Ectodermal cell (in vitro differentiated cells): Measurements from ENCODE around the gene TMEM255B.

Experiments used
- H3K27ac ChIP-seq: 2 replicates; pipeline ENCODE4 v1.7.0; 2013; ENCODE audit warnings: mild to moderate bottlenecking, low read depth, low read length; ENCODE audit not compliant: insufficient read depth, poor library complexity, severe bottlenecking
- H3K27me3 ChIP-seq: 2 replicates; pipeline ENCODE4 v1.7.0; 2013; ENCODE audit warnings: mild to moderate bottlenecking, low read length; ENCODE audit not compliant: insufficient read depth, control insufficient read depth, poor library complexity, severe bottlenecking
- H3K36me3 ChIP-seq: one replicate; pipeline ENCODE4 v1.7.0; 2013; ENCODE audit warnings: low read length; ENCODE audit not compliant: control insufficient read depth, insufficient read depth
- H3K4me1 ChIP-seq: one replicate; pipeline ENCODE4 v1.7.0; 2013; ENCODE audit warnings: low read length; ENCODE audit not compliant: control insufficient read depth, insufficient read depth
- H3K4me3 ChIP-seq: 2 replicates; pipeline ENCODE4 v1.7.0; 2013; ENCODE audit warnings: low read depth, low read length, control low read depth; ENCODE audit not compliant: insufficient read depth
- H3K9me3 ChIP-seq: 2 replicates; pipeline ENCODE4 v1.7.0; 2013; ENCODE audit warnings: mild to moderate bottlenecking, low read length, moderate library complexity; ENCODE audit not compliant: control insufficient read depth
- WGBS, 2 experiments: methylation state at CpG; one replicate each; pipeline ENCODE4 v1.1.7; 2013; ENCODE audit warnings: missing lambda C conversion rate in 2 of 2; 5-methylcytosine and 5-hydroxymethylcytosine counted together

TMEM255B gene

GRCh38 chr13:113762538-113762937 is 3.5 kb downstream of the TMEM255B start:
- Histone ChIP-seq H3K27me3 (peaks cover 44% of the 10 kb centered on the region), H3K36me3 (no peaks in the 10 kb centered on the region), H3K4me1 (peaks cover 6% of the 10 kb centered on the region), H3K4me3 (no peak overlapping the region), H3K9me3 (no peaks in the 10 kb centered on the region), H3K27ac (no peak overlapping the region)
- WGBS, 2 experiments = 76 to 77% methylated on average over 9 of the region's 11 CpGs

- no peaks in the 10 kb centered on the region for H3K9me3 ChIP-seq
- H3K4me3 ChIP-seq = no peak overlapping the region
- no peak overlapping the region for H3K27ac ChIP-seq
- H3K4me1 ChIP-seq = peaks cover 5% of the 10 kb centered on the region
- 89 to 90% methylated on average over 13 of the region's 13 CpGs for WGBS, 2 experiments
- no peaks in the 10 kb centered on the region for H3K36me3 ChIP-seq
- H3K27me3 ChIP-seq = peaks cover 37% of the 10 kb centered on the region
Measured at GRCh38 chr13:113763254-113763653, 4.2 kb downstream of the TMEM255B start.

GRCh38 chr13:113763961-113764792 is 5.2 kb downstream of the TMEM255B start:
- no peaks in the 10 kb centered on the region for H3K9me3 ChIP-seq
- no peaks in the 10 kb centered on the region for H3K36me3 ChIP-seq
- no peak overlapping the region for H3K27ac ChIP-seq
- no peak overlapping the region for H3K4me3 ChIP-seq
- peaks cover 28% of the 10 kb centered on the region for H3K27me3 ChIP-seq
- WGBS, 2 experiments = 89 to 91% methylated on average over 25 of the region's 25 CpGs
- H3K4me1 ChIP-seq = peaks cover 3% of the 10 kb centered on the region

GRCh38 chr13:113764793-113765563 is 6.0 kb downstream of the TMEM255B start:
- Histone ChIP-seq H3K27ac (no peak overlapping the region), H3K27me3 (peaks cover 20% of the 10 kb centered on the region), H3K4me3 (no peak overlapping the region), H3K9me3 (no peaks in the 10 kb centered on the region), H3K36me3 (no peaks in the 10 kb centered on the region), H3K4me1 (peaks cover 3% of the 10 kb centered on the region)
- 95% methylated on average over 19 of the region's 19 CpGs for WGBS, 2 experiments

GRCh38 chr13:113765564-113765910 is 6.5 kb downstream of the TMEM255B start:
- Histone ChIP-seq H3K36me3 (no peaks in the 10 kb centered on the region), H3K4me1 (peaks cover 3% of the 10 kb centered on the region), H3K27ac (no peak overlapping the region), H3K9me3 (no peaks in the 10 kb centered on the region), H3K27me3 (peaks cover 14% of the 10 kb centered on the region), H3K4me3 (no peak overlapping the region)
- 56 to 62% methylated on average over 4 of the region's 4 CpGs for WGBS, 2 experiments

GRCh38 chr13:113766035-113766800 is 7.2 kb downstream of the TMEM255B start:
- no peak overlapping the region for H3K27ac ChIP-seq
- no peaks in the 10 kb centered on the region for H3K36me3 ChIP-seq
- H3K9me3 ChIP-seq = no peaks in the 10 kb centered on the region
- peaks cover 3% of the 10 kb centered on the region for H3K4me1 ChIP-seq
- no peak overlapping the region for H3K4me3 ChIP-seq
- WGBS, 2 experiments = 87 to 89% methylated on average over 30 of the region's 30 CpGs
- H3K27me3 ChIP-seq = peaks cover 7% of the 10 kb centered on the region

- peaks cover 3% of the 10 kb centered on the region for H3K4me1 ChIP-seq
- no peaks in the 10 kb centered on the region for H3K27me3 ChIP-seq
- no peak overlapping the region for H3K4me3 ChIP-seq
- H3K9me3 ChIP-seq = no peaks in the 10 kb centered on the region
- WGBS, 2 experiments = 81 to 91% methylated on average over 2 of the region's 2 CpGs
- H3K27ac ChIP-seq = no peak overlapping the region
- H3K36me3 ChIP-seq = no peaks in the 10 kb centered on the region
Measured at GRCh38 chr13:113767366-113767765, 8.3 kb downstream of the TMEM255B start.

GRCh38 chr13:113768018-113768905 is 9.2 kb downstream of the TMEM255B start:
- 93% methylated on average over 28 of the region's 28 CpGs for WGBS, 2 experiments
- Histone ChIP-seq H3K4me3 (no peak overlapping the region), H3K4me1 (peaks cover 3% of the 10 kb centered on the region), H3K27ac (no peak overlapping the region), H3K36me3 (no peaks in the 10 kb centered on the region), H3K27me3 (no peaks in the 10 kb centered on the region), H3K9me3 (no peaks in the 10 kb centered on the region)

GRCh38 chr13:113769106-113769505 is 10.1 kb downstream of the TMEM255B start:
- no peaks in the 10 kb centered on the region for H3K9me3 ChIP-seq
- no peak overlapping the region for H3K27ac ChIP-seq
- H3K4me3 ChIP-seq = no peak overlapping the region
- no peaks in the 10 kb centered on the region for H3K36me3 ChIP-seq
- peaks cover 3% of the 10 kb centered on the region for H3K4me1 ChIP-seq
- H3K27me3 ChIP-seq = no peaks in the 10 kb centered on the region
- 92 to 95% methylated on average over 5 of the region's 5 CpGs for WGBS, 2 experiments
